ENCODE results near the gene CEP192.

Gene CEP192

GRCh38 chr18:13051159-13051558, 60.0 kb downstream of the CEP192 start:
- Histone ChIP-seq H3K4me3 (ENCODE audit: low read depth in 1 of 2, low read length in 1 of 2) (no peak overlapping the region), H3K27ac (peak overlapping the region; percentile 79), H3K27me3 (no peaks in the 10 kb centered on the region), H3K36me3 (peaks cover 50% of the 10 kb centered on the region), H3K9me3 (no peaks in the 10 kb centered on the region), H3K4me1 (ENCODE audit: control insufficient read depth in 1 of 2, insufficient read depth in 1 of 2, low read depth in 1 of 2, low read length in 1 of 2) (peaks cover 20 to 21% of the 10 kb centered on the region in 2 experiments)
- TF ChIP-seq, protein P1, sequence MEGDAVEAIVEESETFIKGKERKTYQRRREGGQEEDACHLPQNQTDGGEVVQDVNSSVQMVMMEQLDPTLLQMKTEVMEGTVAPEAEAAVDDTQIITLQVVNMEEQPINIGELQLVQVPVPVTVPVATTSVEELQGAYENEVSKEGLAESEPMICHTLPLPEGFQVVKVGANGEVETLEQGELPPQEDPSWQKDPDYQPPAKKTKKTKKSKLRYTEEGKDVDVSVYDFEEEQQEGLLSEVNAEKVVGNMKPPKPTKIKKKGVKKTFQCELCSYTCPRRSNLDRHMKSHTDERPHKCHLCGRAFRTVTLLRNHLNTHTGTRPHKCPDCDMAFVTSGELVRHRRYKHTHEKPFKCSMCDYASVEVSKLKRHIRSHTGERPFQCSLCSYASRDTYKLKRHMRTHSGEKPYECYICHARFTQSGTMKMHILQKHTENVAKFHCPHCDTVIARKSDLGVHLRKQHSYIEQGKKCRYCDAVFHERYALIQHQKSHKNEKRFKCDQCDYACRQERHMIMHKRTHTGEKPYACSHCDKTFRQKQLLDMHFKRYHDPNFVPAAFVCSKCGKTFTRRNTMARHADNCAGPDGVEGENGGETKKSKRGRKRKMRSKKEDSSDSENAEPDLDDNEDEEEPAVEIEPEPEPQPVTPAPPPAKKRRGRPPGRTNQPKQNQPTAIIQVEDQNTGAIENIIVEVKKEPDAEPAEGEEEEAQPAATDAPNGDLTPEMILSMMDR (IDR thresholded peaks at IDR 0.05), result no peak

DNA sequence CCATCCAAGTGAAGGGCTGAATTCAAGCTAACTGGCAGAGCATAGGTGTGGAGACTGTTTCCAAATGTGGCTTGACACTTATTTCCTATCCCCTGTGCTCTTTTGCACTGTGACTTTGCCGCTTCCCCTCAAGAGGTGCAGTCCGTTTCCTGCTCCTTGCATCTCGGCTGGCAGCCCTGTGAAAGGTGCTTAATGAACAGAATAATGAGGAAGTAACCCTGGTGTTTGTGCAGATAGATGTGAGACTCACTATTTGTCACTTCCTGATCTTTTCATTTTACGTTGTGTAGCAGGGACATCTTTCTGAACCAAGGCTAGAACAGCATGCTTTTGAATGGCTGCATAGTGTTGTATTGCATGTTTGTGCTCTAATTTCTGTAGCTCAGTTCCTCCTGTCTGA, 60.8 kb downstream of the CEP192 start:
- Histone ChIP-seq H3K36me3 (peaks cover 58% of the 10 kb centered on the region), H3K4me1 (ENCODE audit: control insufficient read depth in 1 of 2, insufficient read depth in 1 of 2, low read depth in 1 of 2, low read length in 1 of 2) (peaks cover 20 to 21% of the 10 kb centered on the region in 2 experiments), H3K27me3 (no peaks in the 10 kb centered on the region), H3K27ac (peak overlapping the region; percentile 79), H3K9me3 (no peaks in the 10 kb centered on the region), H3K4me3 (ENCODE audit: low read depth in 1 of 2, low read length in 1 of 2) (no peak overlapping the region)
- TF ChIP-seq, protein P1 (IDR thresholded peaks at IDR 0.05), result no peak

GRCh38 chr18:13054336-13054735, 63.2 kb downstream of the CEP192 start:
- H3K4me1 ChIP-seq (ENCODE audit: control insufficient read depth in 1 of 2, insufficient read depth in 1 of 2, low read depth in 1 of 2, low read length in 1 of 2), result peaks cover 9% of the 10 kb centered on the region in 2 experiments
- TF ChIP-seq, protein P1 (IDR thresholded peaks at IDR 0.05), result no peak
- H3K9me3 ChIP-seq, result no peaks in the 10 kb centered on the region
- H3K27ac ChIP-seq, result no peak overlapping the region
- H3K36me3 ChIP-seq, result peaks cover 78% of the 10 kb centered on the region
- no peak overlapping the region for H3K4me3 ChIP-seq (ENCODE audit: low read depth in 1 of 2, low read length in 1 of 2)
- no peaks in the 10 kb centered on the region for H3K27me3 ChIP-seq

GRCh38 chr18:13061630-13062189, 70.5 kb downstream of the CEP192 start:
- Histone ChIP-seq H3K9me3 (no peaks in the 10 kb centered on the region), H3K27me3 (no peaks in the 10 kb centered on the region), H3K36me3 (peaks cover 71% of the 10 kb centered on the region), H3K27ac (no peak overlapping the region), H3K4me1 (ENCODE audit: control insufficient read depth in 1 of 2, insufficient read depth in 1 of 2, low read depth in 1 of 2, low read length in 1 of 2) (no peaks in the 10 kb centered on the region), H3K4me3 (ENCODE audit: low read depth in 1 of 2, low read length in 1 of 2) (no peak overlapping the region)
- TF ChIP-seq, protein P1 (IDR thresholded peaks at IDR 0.05), result no peak

DNA sequence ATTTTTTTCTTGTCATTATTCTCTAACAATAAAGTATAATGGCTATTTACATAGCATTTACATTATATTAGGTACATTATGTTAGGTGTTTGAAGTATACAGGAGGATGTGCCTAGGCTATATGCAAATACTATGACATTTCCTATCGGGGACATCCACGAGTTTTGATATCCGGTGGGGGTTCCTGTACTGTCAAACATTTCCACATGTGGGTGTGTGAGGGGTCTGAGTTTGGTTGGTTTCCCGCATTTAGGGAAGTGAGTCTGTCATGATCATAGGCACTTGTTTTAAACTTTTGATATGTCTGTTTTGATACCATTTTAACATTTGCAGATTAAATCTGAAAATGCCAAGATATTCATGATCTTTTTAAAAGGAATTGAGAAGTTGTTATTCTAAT, 76.0 kb downstream of the CEP192 start:
- H3K36me3 ChIP-seq, result peaks cover 74% of the 10 kb centered on the region
- no peak overlapping the region for H3K27ac ChIP-seq
- no peaks in the 10 kb centered on the region for H3K27me3 ChIP-seq
- no peaks in the 10 kb centered on the region for H3K9me3 ChIP-seq
- TF ChIP-seq, protein P1 (IDR thresholded peaks at IDR 0.05), result no peak
- H3K4me3 ChIP-seq (ENCODE audit: low read depth in 1 of 2, low read length in 1 of 2), result no peak overlapping the region
- H3K4me1 ChIP-seq (ENCODE audit: control insufficient read depth in 1 of 2, insufficient read depth in 1 of 2, low read depth in 1 of 2, low read length in 1 of 2), result peaks cover 0 to 3% of the 10 kb centered on the region in 2 experiments
